ENCODE data around the gene ZAP70.

ZAP70 gene

GRCh38 chr2:97735161-97735561 lies 21.8 kb downstream of the ZAP70 start:
- no peak for DNase-seq

- no peak for DNase-seq
Observed at GRCh38 chr2:97736185-97736584, 22.8 kb downstream of the ZAP70 start.

GRCh38 chr2:97736608-97737330 lies 23.4 kb downstream of the ZAP70 start:
- DNase-seq = no peak

- no peak for DNase-seq
Observed at GRCh38 chr2:97737421-97738178, 24.2 kb downstream of the ZAP70 start.

- no peak for DNase-seq
Observed at GRCh38 chr2:97738179-97739019, 25.0 kb downstream of the ZAP70 start.

GRCh38 chr2:97739020-97739892 lies 25.9 kb downstream of the ZAP70 start:
- DNase-seq = no peak

- no peak for DNase-seq
Observed at GRCh38 chr2:97739893-97740245, 26.5 kb downstream of the ZAP70 start.

- peak; percentile 68 for DNase-seq
Observed at GRCh38 chr2:97740590-97741182, 27.3 kb downstream of the ZAP70 start.

GRCh38 chr2:97741251-97741650 lies 27.9 kb downstream of the ZAP70 start:
- no peak for DNase-seq

GRCh38 chr2:97741686-97742085 lies 28.3 kb downstream of the ZAP70 start:
- DNase-seq = no peak

- DNase-seq = peak; percentile 41
Observed at GRCh38 chr2:97742381-97742847, 29.0 kb downstream of the ZAP70 start.

- DNase-seq = no peak
Observed at GRCh38 chr2:97743913-97744312, 30.5 kb downstream of the ZAP70 start.

GRCh38 chr2:97745474-97746174 lies 32.2 kb downstream of the ZAP70 start:
- DNase-seq = peak; percentile 69

GRCh38 chr2:97747285-97747684 lies 33.9 kb downstream of the ZAP70 start:
- no peak for DNase-seq

- DNase-seq = no peak
Observed at GRCh38 chr2:97747716-97748115, 34.3 kb downstream of the ZAP70 start.

GRCh38 chr2:97749581-97749980 lies 36.2 kb downstream of the ZAP70 start:
- DNase-seq = no peak

GRCh38 chr2:97750017-97750416 lies 36.6 kb downstream of the ZAP70 start:
- DNase-seq = no peak

GRCh38 chr2:97751752-97752151 lies 38.4 kb downstream of the ZAP70 start:
- no peak for DNase-seq

GRCh38 chr2:97752342-97753334 lies 39.3 kb downstream of the ZAP70 start:
- no peak for DNase-seq

All from activated CD4-positive, alpha-beta T cell treated with anti-CD3 and anti-CD28 coated beads for 48 hours (primary cell).